Endothelial cell of umbilical vein (primary cell): ENCODE data around the gene SRGAP3. TPM values are rescaled to one million over a fixed set of nuclear protein-coding genes. Genes with fewer than 3 reads are reported as not detected.

Experiments
- BruUV-seq: library from RNA; stranded (reverse); fragments of 400-500 nt; replicated peaks from 2 replicates; lab custom pipeline; 2021; lab: Mats Ljungman, UMichigan
- CTCF ChIA-PET: fragments of 300-600, 350-600 bp; sonication (Branson Sonifier 250); formaldehyde crosslinking; loops from one replicate; lab custom pipeline; 2021; ENCODE audit warnings: antibody characterized with exemption, inconsistent platforms; lab: Charles Lee
- POLR2A ChIA-PET: fragments of 300-600, 350-600 bp; sonication (Branson Sonifier 250); formaldehyde crosslinking; loops from one replicate; lab custom pipeline; 2021; ENCODE audit warnings: antibody characterized with exemption, inconsistent platforms; lab: Charles Lee
- DNase-seq: peaks from one replicate; pipeline ENCODE4 v3.0.0-alpha.2; 2011; ENCODE audit warnings: low read depth, low spot score
- FAIRE-seq: peaks from 2 replicates; lab custom pipeline; 2011; peaks lifted over from hg19 to GRCh38; lab: Jason Lieb, UNC
- H2AFZ ChIP-seq: 2 replicates; pipeline ENCODE4 v1.6.0; 2012; ENCODE audit warnings: low read depth, low read length, control low read depth, inconsistent platforms
- H3K27ac ChIP-seq: 2 replicates; pipeline ENCODE4 v1.5.1; 2011; ENCODE audit warnings: low read depth, mild to moderate bottlenecking, control low read depth, low read length, moderate library complexity; ENCODE audit not compliant: insufficient read depth
- H3K27me3 ChIP-seq, 2 experiments: 2 replicates each; pipeline versions ENCODE4 v1.6.0 to v1.6.1; 2011; ENCODE audit warnings: low read length in 2 of 2, mixed read lengths in 1 of 2; ENCODE audit not compliant: control insufficient read depth in 2 of 2, insufficient read depth in 2 of 2
- H3K36me3 ChIP-seq, 2 experiments: 2 replicates in 1 of 2; 3 replicates in 1 of 2; pipeline ENCODE4 v1.5.1; 2011; ENCODE audit warnings: low read length in 2 of 2, mild to moderate bottlenecking in 1 of 2, moderate library complexity in 1 of 2; ENCODE audit not compliant: control insufficient read depth in 2 of 2, insufficient read depth in 2 of 2; ENCODE audit errors: extremely low read depth in 1 of 2
- H3K4me1 ChIP-seq: 3 replicates; pipeline ENCODE4 v1.5.1; 2011; ENCODE audit warnings: mild to moderate bottlenecking, low read length; ENCODE audit not compliant: control insufficient read depth, insufficient read depth; ENCODE audit errors: extremely low read depth
- H3K4me2 ChIP-seq: 2 replicates; pipeline ENCODE4 v1.6.1; 2011; ENCODE audit warnings: low read length, control low read depth, mixed read lengths; ENCODE audit not compliant: insufficient read depth
- H3K4me3 ChIP-seq, 3 experiments: fragments of 200-600 bp in 1 of 3; sonication (generic), shearing (Covaris generic) in 1 of 3; replicated peaks in 1 of 3; 2 replicates each; pipeline ENCODE4 v1.5.1; 2011 to 2016; ENCODE audit warnings: control low read depth in 3 of 3, low read length in 3 of 3, mild to moderate bottlenecking in 2 of 3, inconsistent platforms in 1 of 3, low read depth in 1 of 3, moderate library complexity in 1 of 3; ENCODE audit not compliant: insufficient read depth in 1 of 3
- H3K79me2 ChIP-seq: 2 replicates; pipeline ENCODE4 v1.6.0; 2012; ENCODE audit warnings: low read length, inconsistent platforms; ENCODE audit not compliant: control insufficient read depth, insufficient read depth
- H3K9ac ChIP-seq: replicated peaks from 2 replicates; pipeline ENCODE3; 2011; ENCODE audit warnings: low read length, control low read depth; ENCODE audit not compliant: insufficient read depth; ENCODE audit errors: extremely low read depth
- H3K9me1 ChIP-seq: replicated peaks from 3 replicates; pipeline ENCODE4 v1.6.0; 2011; ENCODE audit warnings: mild to moderate bottlenecking, low read length; ENCODE audit not compliant: control insufficient read depth, insufficient read depth; ENCODE audit errors: extremely low read depth
- H3K9me3 ChIP-seq: replicated peaks from 2 replicates; pipeline ENCODE4 v1.5.1; 2012; ENCODE audit warnings: low read length, inconsistent platforms; ENCODE audit not compliant: control insufficient read depth, insufficient read depth
- H4K20me1 ChIP-seq: replicated peaks from 2 replicates; pipeline ENCODE3; 2011; ENCODE audit warnings: mild to moderate bottlenecking, low read length; ENCODE audit not compliant: control insufficient read depth, insufficient read depth; ENCODE audit errors: extremely low read depth
- CTCF ChIP-seq, 2 donors: IDR thresholded peaks; 1 replicate in 1 of 2; 2 replicates in 1 of 2; pipeline ENCODE4 v1.5.1; 2011; ENCODE audit warnings: low read length in 2 of 2, mild to moderate bottlenecking in 2 of 2, moderate library complexity in 2 of 2, control low read depth in 1 of 2, inconsistent platforms in 1 of 2, low read depth in 1 of 2; ENCODE audit not compliant: insufficient read depth in 1 of 2; ENCODE audit errors: extremely low read depth in 1 of 2
- EZH2 ChIP-seq: IDR thresholded peaks from 2 replicates; pipeline ENCODE4 v1.6.1; 2012; ENCODE audit warnings: borderline replicate concordance, low read depth, mild to moderate bottlenecking, moderate library complexity, low read length, inconsistent platforms; ENCODE audit not compliant: severe bottlenecking
- GATA2 ChIP-seq: IDR thresholded peaks from 2 replicates; pipeline ENCODE4 v1.7.0; 2011; ENCODE audit warnings: low read depth, mild to moderate bottlenecking, moderate library complexity, mixed read lengths, low read length; ENCODE audit not compliant: insufficient read length, insufficient read depth
- JUN ChIP-seq: IDR thresholded peaks from 2 replicates; pipeline ENCODE4 v1.6.1; 2011; ENCODE audit warnings: borderline replicate concordance, low read depth; ENCODE audit not compliant: insufficient read length, insufficient read depth
- MAX ChIP-seq: IDR thresholded peaks from 2 replicates; pipeline ENCODE4 v1.6.1; 2011; ENCODE audit not compliant: insufficient read depth, insufficient read length
- MYC ChIP-seq: IDR thresholded peaks from one replicate; pipeline ENCODE4 v1.6.1; 2011; ENCODE audit warnings: mild to moderate bottlenecking, low read depth, low read length
- POLR2AphosphoS5 ChIP-seq: IDR thresholded peaks from 2 replicates; pipeline ENCODE4 v1.6.1; 2012; ENCODE audit warnings: low read depth, mild to moderate bottlenecking, control low read depth, low read length, moderate library complexity; ENCODE audit not compliant: insufficient read depth
- dilution Hi-C: fragments of 300-500 bp; cut with MboI; formaldehyde crosslinking; loops from one replicate; pipeline ENCODE4 v1.15.0; 2019; ENCODE audit warnings: low sequenced_read_pairs; ENCODE audit not compliant: extremely low pct_ligation_motif_present
- intact Hi-C: fragments of 100-400 bp; cut with micrococcal nuclease; formaldehyde crosslinking; loops from one replicate; pipeline ENCODE4 v1.10.0; 2022
- polyA plus RNA-seq, 4 experiments: library from polyadenylated mRNA; depleted of rRNA in 3 of 4; stranded (reverse) in 3 of 4; unstranded in 1 of 4; fragments of >200 nt; gene quantifications; 2 replicates each; pipeline versions ENCODE4 v1.2.1 to v1.2.3, GENCODE V29; 2011 to 2012; ENCODE audit warnings: missing spikeins in 1 of 4
- total RNA-seq: library from RNA; stranded (reverse); gene quantifications from 2 replicates; pipeline ENCODE4 v1.2.3, GENCODE V29; 2021

SRGAP3 gene
- total and polyA plus RNA-seq, 2 donors (not counting 3 experiments of a cell fraction or from before 2014, with no cell fraction given): 0.06 TPM; not detected in 1

GRCh38 chr3:9077029-9077428 lies 172.4 kb downstream of the SRGAP3 start:
- TF ChIP-seq JUN (no peak), CTCF (IDR thresholded peaks at IDR 0.05; ENCODE audit: extremely low read depth in 1 of 2, insufficient read depth in 1 of 2, low read depth in 1 of 2, low read length in 2 of 2) (no peak), EZH2 (no peak), MAX (no peak), POLR2AphosphoS5 (no peak), MYC (no peak)
- no peak overlapping the region for H2AFZ ChIP-seq
- no peaks in the 10 kb centered on the region for H3K36me3 ChIP-seq
- no peak overlapping the region for H3K4me2 ChIP-seq
- H3K9ac ChIP-seq: no peak overlapping the region
- H3K9me3 ChIP-seq: no peaks in the 10 kb centered on the region
- no peaks in the 10 kb centered on the region for H3K9me1 ChIP-seq
- H4K20me1 ChIP-seq: no peaks in the 10 kb centered on the region
- H3K27ac ChIP-seq: no peak overlapping the region
- intact Hi-C loops (no loop called here), dilution Hi-C loops (no loop called here)
- ChIA-PET POLR2A (no interaction called here), CTCF (no interaction called here)
- H3K79me2 ChIP-seq: no peaks in the 10 kb centered on the region
- FAIRE-seq (no peak), DNase-seq (no peak)
- H3K4me1 ChIP-seq: no peaks in the 10 kb centered on the region
- no peak overlapping the region for H3K4me3 ChIP-seq
- no peaks in the 10 kb centered on the region for H3K27me3 ChIP-seq
- BruUV-seq: no TSS peak

- intact Hi-C loops: no loop called here
- Histone ChIP-seq H3K4me1 (no peaks in the 10 kb centered on the region), H3K27ac (no peak overlapping the region), H3K9me1 (no peaks in the 10 kb centered on the region), H4K20me1 (no peaks in the 10 kb centered on the region), H3K79me2 (no peaks in the 10 kb centered on the region), H2AFZ (no peak overlapping the region), H3K4me3 (no peak overlapping the region), H3K36me3 (no peaks in the 10 kb centered on the region), H3K9me3 (no peaks in the 10 kb centered on the region), H3K27me3 (no peaks in the 10 kb centered on the region), H3K9ac (no peak overlapping the region), H3K4me2 (no peak overlapping the region)
- DNase-seq (no peak), FAIRE-seq (no peak)
- BruUV-seq: no TSS peak
- no peak for TF ChIP-seq JUN
- no peak for TF ChIP-seq EZH2
- no peak for TF ChIP-seq CTCF (IDR thresholded peaks at IDR 0.05; ENCODE audit: extremely low read depth in 1 of 2, insufficient read depth in 1 of 2, low read depth in 1 of 2, low read length in 2 of 2)
- no peak for TF ChIP-seq MAX
- TF ChIP-seq POLR2AphosphoS5: no peak
- no peak for TF ChIP-seq GATA2
- dilution Hi-C loops: no loop called here
- POLR2A ChIA-PET: no interaction called here
- CTCF ChIA-PET: no interaction called here
These were observed 173.7 kb downstream of the SRGAP3 start for GRCh38 chr3:9075762-9076161.
